MM.1S (cell line): ENCODE data around the gene ASB2.

ENCODE experiments used
- DNase-seq: peaks from one replicate; pipeline ENCODE4 v3.0.0-alpha.2; 2015
- H2AFZ ChIP-seq: fragments of 300-600 bp; sonication (generic); 2 replicates; pipeline ENCODE4 v1.6.0; 2016; ENCODE audit warnings: antibody characterized with exemption, low read length
- H3F3A ChIP-seq: fragments of 300-600 bp; sonication (generic); 2 replicates; pipeline ENCODE4 v1.6.1; 2016; ENCODE audit warnings: mild to moderate bottlenecking, antibody characterized with exemption, low read length, moderate library complexity, mixed read lengths; ENCODE audit not compliant: insufficient read depth
- H3K27ac ChIP-seq: fragments of 300-600 bp; sonication (generic); 2 replicates; pipeline ENCODE4 v1.5.1; 2016; ENCODE audit warnings: mild to moderate bottlenecking, low read length
- H3K27me3 ChIP-seq: fragments of 300-600 bp; sonication (generic); replicated peaks from 2 replicates; pipeline ENCODE4 v1.6.0; 2016; ENCODE audit warnings: low read length; ENCODE audit not compliant: insufficient read depth
- H3K36me3 ChIP-seq: fragments of 300-600 bp; sonication (generic); replicated peaks from 2 replicates; pipeline ENCODE4 v1.6.1; 2016; ENCODE audit warnings: mild to moderate bottlenecking, low read length, mixed read lengths; ENCODE audit not compliant: insufficient read depth
- H3K4me1 ChIP-seq: fragments of 300-600 bp; sonication (generic); 2 replicates; pipeline ENCODE4 v1.6.1; 2016; ENCODE audit warnings: low read length, mixed read lengths
- H3K4me2 ChIP-seq: fragments of 300-600 bp; sonication (generic); 2 replicates; pipeline ENCODE4 v1.6.0; 2016; ENCODE audit warnings: low read depth, low read length
- H3K4me3 ChIP-seq: fragments of 300-600 bp; sonication (generic); 2 replicates; pipeline ENCODE4 v1.5.1; 2016; ENCODE audit warnings: low read length, mixed read lengths
- H3K79me2 ChIP-seq: fragments of 300-600 bp; sonication (generic); 2 replicates; pipeline ENCODE4 v1.6.1; 2016; ENCODE audit warnings: mixed run types, low read length, mixed read lengths
- H3K9ac ChIP-seq: fragments of 300-600 bp; sonication (generic); 2 replicates; pipeline ENCODE4 v1.6.1; 2016; ENCODE audit warnings: low read length, mixed read lengths
- H3K9me2 ChIP-seq: fragments of 300-600 bp; sonication (generic); replicated peaks from 2 replicates; pipeline ENCODE4 v1.6.1; 2016; ENCODE audit warnings: mild to moderate bottlenecking, low read length, mixed read lengths; ENCODE audit not compliant: insufficient read depth
- H3K9me3 ChIP-seq: fragments of 300-600 bp; sonication (generic); replicated peaks from 2 replicates; pipeline ENCODE4 v1.6.1; 2016; ENCODE audit warnings: mild to moderate bottlenecking, low read length, mixed read lengths; ENCODE audit not compliant: insufficient read depth
- H4K20me1 ChIP-seq: fragments of 300-600 bp; sonication (generic); 2 replicates; pipeline ENCODE4 v1.6.1; 2016; ENCODE audit warnings: mild to moderate bottlenecking, low read length, moderate library complexity, mixed read lengths; ENCODE audit not compliant: insufficient read depth
- EZH2 ChIP-seq: fragments of 300-600 bp; sonication (generic); optimal IDR thresholded peaks from 2 replicates; pipeline ENCODE3; 2017; ENCODE audit warnings: low read depth, mild to moderate bottlenecking, antibody characterized with exemption, low read length, mixed read lengths
- EZH2phosphoT487 ChIP-seq: fragments of 300-600 bp; sonication (generic); IDR thresholded peaks from 2 replicates; pipeline ENCODE4 v1.6.1; 2018; ENCODE audit warnings: antibody characterized with exemption, low read length
- TF ChIP-seq, protein P1 (sequence below): fragments of 300-600 bp; sonication (generic); IDR thresholded peaks from 2 replicates; pipeline ENCODE4 v1.5.1; 2016; ENCODE audit warnings: antibody characterized with exemption, low read length, mixed read lengths

The ASB2 gene

DNA sequence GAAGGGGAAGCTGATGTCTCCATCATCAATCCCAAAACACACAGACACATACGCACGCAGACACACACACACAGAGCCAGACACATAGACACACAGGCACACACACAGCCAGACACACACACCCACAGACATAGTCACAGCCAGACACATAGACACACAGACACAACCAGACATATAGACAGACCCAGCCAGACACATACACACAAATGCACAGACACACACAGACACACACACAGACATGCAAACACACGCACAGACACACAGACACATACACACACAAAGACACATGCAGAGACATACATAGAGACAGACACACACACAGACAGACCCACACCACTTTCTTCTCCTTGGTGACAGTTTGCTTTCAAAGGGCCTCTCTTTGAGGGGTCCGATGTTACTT lies 27.0 kb upstream of the ASB2 start:
- H3F3A ChIP-seq: peaks cover 4% of the 10 kb centered on the region; the same call in 1 of the 2 replicates
- no peak overlapping the region for H3K4me3 ChIP-seq
- H3K4me2 ChIP-seq: no peak overlapping the region
- no peak overlapping the region for H2AFZ ChIP-seq
- no peak for DNase-seq
- no peaks in the 10 kb centered on the region for H4K20me1 ChIP-seq
- no peaks in the 10 kb centered on the region for H3K9me2 ChIP-seq
- no peaks in the 10 kb centered on the region for H3K9me3 ChIP-seq
- peaks cover 7% of the 10 kb centered on the region for H3K4me1 ChIP-seq
- no peaks in the 10 kb centered on the region for H3K27me3 ChIP-seq
- TF ChIP-seq, protein P1, sequence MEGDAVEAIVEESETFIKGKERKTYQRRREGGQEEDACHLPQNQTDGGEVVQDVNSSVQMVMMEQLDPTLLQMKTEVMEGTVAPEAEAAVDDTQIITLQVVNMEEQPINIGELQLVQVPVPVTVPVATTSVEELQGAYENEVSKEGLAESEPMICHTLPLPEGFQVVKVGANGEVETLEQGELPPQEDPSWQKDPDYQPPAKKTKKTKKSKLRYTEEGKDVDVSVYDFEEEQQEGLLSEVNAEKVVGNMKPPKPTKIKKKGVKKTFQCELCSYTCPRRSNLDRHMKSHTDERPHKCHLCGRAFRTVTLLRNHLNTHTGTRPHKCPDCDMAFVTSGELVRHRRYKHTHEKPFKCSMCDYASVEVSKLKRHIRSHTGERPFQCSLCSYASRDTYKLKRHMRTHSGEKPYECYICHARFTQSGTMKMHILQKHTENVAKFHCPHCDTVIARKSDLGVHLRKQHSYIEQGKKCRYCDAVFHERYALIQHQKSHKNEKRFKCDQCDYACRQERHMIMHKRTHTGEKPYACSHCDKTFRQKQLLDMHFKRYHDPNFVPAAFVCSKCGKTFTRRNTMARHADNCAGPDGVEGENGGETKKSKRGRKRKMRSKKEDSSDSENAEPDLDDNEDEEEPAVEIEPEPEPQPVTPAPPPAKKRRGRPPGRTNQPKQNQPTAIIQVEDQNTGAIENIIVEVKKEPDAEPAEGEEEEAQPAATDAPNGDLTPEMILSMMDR: no peak
- TF ChIP-seq EZH2 (no peak), EZH2phosphoT487 (no peak)
- H3K27ac ChIP-seq: no peak overlapping the region
- no peaks in the 10 kb centered on the region for H3K79me2 ChIP-seq
- H3K9ac ChIP-seq: no peak overlapping the region
- no peaks in the 10 kb centered on the region for H3K36me3 ChIP-seq

DNA sequence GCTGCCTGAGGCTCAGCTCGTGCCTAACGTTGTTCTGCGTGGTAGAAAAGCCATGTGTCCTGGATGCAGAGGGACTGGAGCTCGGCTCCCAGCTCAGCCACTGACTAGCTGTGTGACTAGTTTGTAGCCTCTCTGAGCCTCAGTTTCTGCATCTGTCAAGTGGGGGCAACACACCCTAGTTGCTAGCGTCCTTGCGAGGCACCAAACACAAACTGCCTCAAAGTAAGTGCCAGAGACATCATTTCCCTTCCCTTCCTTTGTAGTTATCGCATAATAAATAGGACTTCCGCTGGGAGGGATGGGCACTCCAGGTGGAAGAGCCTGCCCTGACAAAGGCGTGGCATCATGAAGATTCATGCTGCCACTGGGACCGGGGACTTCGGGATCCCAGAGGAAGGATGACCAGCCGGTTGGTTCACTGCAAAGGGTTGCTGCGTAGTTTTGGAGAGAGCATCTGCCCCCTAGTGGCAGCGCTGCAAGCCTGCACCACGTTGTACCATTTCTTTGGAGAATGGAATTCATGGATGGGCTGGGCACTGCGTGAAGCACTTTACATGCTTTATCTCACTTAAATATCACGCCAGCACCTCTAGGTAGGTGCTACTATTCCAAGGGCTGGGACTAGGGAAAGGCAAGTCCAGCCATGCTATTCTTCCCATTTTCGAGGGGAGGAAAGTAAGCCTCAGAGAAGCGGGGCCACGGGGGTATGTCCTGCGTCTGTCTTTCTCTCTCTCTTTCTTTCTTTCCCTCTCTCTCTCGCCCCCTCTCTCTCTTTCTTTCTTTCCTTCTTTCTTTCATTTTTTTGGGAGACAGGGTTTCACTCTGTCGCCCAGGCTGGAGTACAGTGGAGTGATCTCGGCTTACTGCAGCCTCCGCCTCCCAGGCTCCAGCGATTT lies 25.4 kb upstream of the ASB2 start:
- peak; percentile 50 for DNase-seq
- TF ChIP-seq, protein P1: peak; percentile 81
- TF ChIP-seq EZH2: no peak
- Histone ChIP-seq H3K36me3 (no peaks in the 10 kb centered on the region), H3K79me2 (no peaks in the 10 kb centered on the region), H3K4me2 (0 out of 2 replicates have a peak overlapping the region, but pooled peaks have one; percentile 24), H3F3A (no peaks in the 10 kb centered on the region), H3K9me3 (no peaks in the 10 kb centered on the region), H4K20me1 (no peaks in the 10 kb centered on the region), H3K27me3 (no peaks in the 10 kb centered on the region), H3K4me1 (no peaks in the 10 kb centered on the region; the same call in 1 of the 2 replicates), H3K9me2 (no peaks in the 10 kb centered on the region), H3K4me3 (no peak overlapping the region), H3K9ac (no peak overlapping the region), H3K27ac (no peak overlapping the region), H2AFZ (0 out of 2 replicates have a peak overlapping the region, but pooled peaks have one; percentile 23)

DNA sequence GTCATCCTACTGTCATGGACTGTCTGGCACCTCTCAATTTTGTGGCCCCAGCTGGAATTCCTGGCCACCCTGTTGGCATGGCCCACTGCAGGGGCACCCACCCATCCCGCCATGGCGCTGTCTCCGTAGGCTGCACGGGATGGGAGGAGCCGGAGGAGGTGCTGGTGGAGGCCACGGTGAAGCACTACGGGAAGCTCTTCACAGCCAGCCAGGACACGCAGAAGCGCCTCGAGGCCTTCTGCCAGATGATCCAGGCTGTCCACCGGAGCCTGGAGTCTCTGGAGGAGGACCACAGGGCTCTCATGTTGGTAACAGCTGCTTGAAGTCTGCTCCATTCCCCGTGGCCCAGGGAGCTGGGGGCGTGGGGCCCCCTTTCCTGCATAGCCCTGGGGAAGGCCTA lies 24.6 kb upstream of the ASB2 start:
- H3K27ac ChIP-seq: no peak overlapping the region
- no peak overlapping the region for H3K9ac ChIP-seq

More for the DNA sequence above, 24.6 kb upstream of the ASB2 start:
- no peak overlapping the region for H2AFZ ChIP-seq
- no peaks in the 10 kb centered on the region for H3K79me2 ChIP-seq
- no peaks in the 10 kb centered on the region for H3F3A ChIP-seq
- H3K9me3 ChIP-seq: no peaks in the 10 kb centered on the region
- no peaks in the 10 kb centered on the region; the same call in 1 of the 2 replicates for H3K4me1 ChIP-seq
- no peaks in the 10 kb centered on the region for H3K27me3 ChIP-seq
- no peaks in the 10 kb centered on the region for H4K20me1 ChIP-seq
- H3K4me3 ChIP-seq: no peak overlapping the region
- DNase-seq: no peak
- H3K36me3 ChIP-seq: no peaks in the 10 kb centered on the region
- TF ChIP-seq EZH2: no peak
- TF ChIP-seq EZH2phosphoT487: no peak
- TF ChIP-seq, protein P1: no peak
- H3K4me2 ChIP-seq: no peak overlapping the region
- H3K9me2 ChIP-seq: no peaks in the 10 kb centered on the region
